Body of pancreas (tissue), 4 donors: Measurements from ENCODE around the gene TMEM117. TPM values are rescaled to one million over a fixed set of nuclear protein-coding genes. Genes with fewer than 3 reads are reported as not detected.

Experiments used
- ATAC-seq: fragments of 150-250 bp; one replicate; pipeline ENCODE4 v1.9.1; 2016
- DNase-seq, 4 donors: peaks; one replicate each; pipeline ENCODE4 v3.0.0-alpha.2; 2019
- H3K27ac ChIP-seq, 4 donors: fragments of 200-600 bp; sonication (generic); 1 replicate in 3 of 4; 2 replicates in 1 of 4; pipeline versions ENCODE4 v1.5.1 to v1.6.1; 2016 to 2019; ENCODE audit warnings: mild to moderate bottlenecking in 1 of 4, mixed read lengths in 1 of 4, moderate library complexity in 1 of 4
- H3K27me3 ChIP-seq, 2 donors: fragments of 200-600 bp; sonication (generic); one replicate each; pipeline ENCODE4 v1.6.0; 2016; ENCODE audit warnings: mild to moderate bottlenecking in 1 of 2
- H3K36me3 ChIP-seq, 2 donors: fragments of 200-600 bp; sonication (generic); replicated peaks in 1 of 2; 2 replicates each; pipeline ENCODE4 v1.5.1; 2016; ENCODE audit warnings: low read depth in 2 of 2; ENCODE audit not compliant: insufficient read depth in 1 of 2
- H3K4me1 ChIP-seq: fragments of 200-600 bp; sonication (generic); one replicate; pipeline ENCODE4 v1.6.0; 2016
- H3K4me3 ChIP-seq, 2 donors: fragments of 200-600 bp; sonication (generic); 1 replicate in 1 of 2; 2 replicates in 1 of 2; pipeline ENCODE4 v1.5.1; 2016 to 2019
- H3K9me3 ChIP-seq, 3 donors: fragments of 200-600 bp; sonication (generic); 1 replicate in 2 of 3; 2 replicates in 1 of 3; pipeline ENCODE4 v1.5.1; 2016
- CTCF ChIP-seq, 7 experiments: fragments of 450-650 bp in 4 of 7; fragments of 200-600 bp in 3 of 7; sonication (generic) in 3 of 7; IDR thresholded peaks; one replicate each; pipeline ENCODE4 v1.5.1; 2016 to 2019; ENCODE audit warnings: antibody characterized with exemption in 7 of 7
- POLR2A ChIP-seq, 3 donors: fragments of 450-650 bp; IDR thresholded peaks; one replicate each; pipeline ENCODE4 v1.6.1; 2016; ENCODE audit warnings: antibody characterized with exemption in 3 of 3, mild to moderate bottlenecking in 2 of 3
- WGBS, 2 donors: methylation state at CpG; one replicate each; pipeline ENCODE4 v1.1.5; 2017; 5-methylcytosine and 5-hydroxymethylcytosine counted together
- intact Hi-C: fragments of 100-400 bp; cut with DNase I; formaldehyde crosslinking; loops from one replicate; pipeline ENCODE4 v1.15.1; 2023
- total RNA-seq, 2 donors: library from RNA; depleted of rRNA; stranded (reverse); fragments of >200 nt; gene quantifications; one replicate each; pipeline ENCODE4 v1.1.0, GENCODE V29; 2016

TMEM117 gene
- total RNA-seq, 2 donors from 2014 or later = 19.2 to 23.4 TPM

- Histone ChIP-seq H3K4me1 (no peaks in the 10 kb centered on the region), H3K27ac (no peak overlapping the region), H3K36me3 (no peaks in the 10 kb centered on the region), H3K27me3 (no peaks in the 10 kb centered on the region), H3K4me3 (no peak overlapping the region), H3K9me3 (no peaks in the 10 kb centered on the region)
- TF ChIP-seq POLR2A (IDR thresholded peaks at IDR 0.05) (no peak), CTCF (IDR thresholded peaks at IDR 0.05) (no peak)
- 87 to 93% methylated on average over 3 of the region's 3 CpGs for WGBS, 2 donors
- DNase-seq = no peak
- no peak for ATAC-seq
- intact Hi-C loops = no loop called here
Measured at GRCh38 chr12:43826681-43827080, 9.2 kb upstream of the TMEM117 start.

GRCh38 chr12:43827093-43827492 lies 8.8 kb upstream of the TMEM117 start:
- H3K9me3 ChIP-seq = no peaks in the 10 kb centered on the region
- 77 to 92% methylated on average over 1 of the region's 1 CpG for WGBS, 2 donors
- H3K4me1 ChIP-seq = no peaks in the 10 kb centered on the region
- DNase-seq (no peak), ATAC-seq (no peak)
- intact Hi-C loops = no loop called here
- no peak overlapping the region for H3K27ac ChIP-seq
- H3K4me3 ChIP-seq = no peak overlapping the region
- H3K36me3 ChIP-seq = no peaks in the 10 kb centered on the region
- H3K27me3 ChIP-seq = no peaks in the 10 kb centered on the region
- TF ChIP-seq CTCF (IDR thresholded peaks at IDR 0.05) (no peak), POLR2A (IDR thresholded peaks at IDR 0.05) (no peak)

GRCh38 chr12:43832463-43833168 lies 3.3 kb upstream of the TMEM117 start:
- Histone ChIP-seq H3K4me3 (no peak overlapping the region), H3K27ac (no peak overlapping the region), H3K4me1 (peaks cover 18% of the 10 kb centered on the region), H3K27me3 (no peaks in the 10 kb centered on the region), H3K36me3 (no peaks in the 10 kb centered on the region), H3K9me3 (no peaks in the 10 kb centered on the region)
- 62 to 72% methylated on average over 4 of the region's 4 CpGs for WGBS, 2 donors
- DNase-seq (no peak), ATAC-seq (no peak)
- intact Hi-C loops = no loop called here
- TF ChIP-seq CTCF (IDR thresholded peaks at IDR 0.05) = no peak
- TF ChIP-seq POLR2A (IDR thresholded peaks at IDR 0.05) = no peak

DNA sequence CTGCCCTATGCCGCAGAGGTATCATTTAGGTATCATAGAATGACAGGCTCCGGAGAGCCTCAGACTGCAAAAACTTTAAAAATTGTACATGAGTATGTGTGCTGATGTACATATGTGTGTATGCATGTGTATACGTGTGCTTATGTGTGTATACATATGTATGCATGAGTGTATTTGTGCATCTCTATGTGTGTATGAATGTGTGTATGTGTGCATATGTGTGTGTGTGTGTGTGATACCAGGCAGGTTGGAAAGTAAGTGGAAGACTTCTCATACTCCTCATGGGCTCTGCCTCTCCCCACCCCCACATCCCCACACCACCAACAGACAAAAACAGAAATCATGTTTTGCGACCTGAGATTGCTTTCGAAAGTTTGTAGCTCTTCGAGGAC lies 621 bp upstream of the TMEM117 start:
- ATAC-seq = peak; percentile 4
- no peak for TF ChIP-seq CTCF (IDR thresholded peaks at IDR 0.05)
- no peak for TF ChIP-seq POLR2A (IDR thresholded peaks at IDR 0.05)
- intact Hi-C loops = no loop called here

DNA sequence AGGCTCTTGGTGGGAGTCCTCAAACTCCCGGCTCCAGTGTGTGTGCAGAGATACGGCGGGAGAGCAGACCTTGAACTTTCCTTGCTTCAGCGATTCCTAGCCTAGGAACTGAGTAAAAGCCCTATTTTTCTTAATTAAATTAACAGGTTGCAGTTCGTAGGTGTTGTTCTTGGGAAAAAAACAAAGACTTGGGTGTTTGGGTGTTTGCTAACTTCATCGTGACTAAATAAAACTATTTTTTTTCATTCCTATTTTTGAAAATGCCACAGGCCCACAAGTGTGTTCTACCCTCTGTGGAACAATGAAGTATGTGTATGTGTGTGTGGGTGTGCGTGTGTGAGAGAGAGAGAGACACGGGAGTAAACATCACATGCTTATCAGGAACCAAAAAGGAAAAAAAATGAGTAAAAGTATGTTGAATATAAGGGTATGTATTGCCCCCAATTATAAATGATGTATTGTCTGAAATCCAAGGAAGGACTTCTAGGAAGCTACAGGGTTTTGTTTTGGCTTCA lies 651 bp downstream of the TMEM117 start:
- peak overlapping the region; percentile 20 to 56 for H3K4me3 ChIP-seq
- no peaks in the 10 kb centered on the region for H3K9me3 ChIP-seq
- no peaks in the 10 kb centered on the region for H3K36me3 ChIP-seq
- peak; percentile 15 to 39 (median 20) for DNase-seq
- peak; percentile 31 for ATAC-seq
- intact Hi-C loops = no loop called here
- peaks cover 22% of the 10 kb centered on the region for H3K4me1 ChIP-seq
- H3K27me3 ChIP-seq = no peaks in the 10 kb centered on the region
- 0% methylated on average over 8 of the region's 8 CpGs for WGBS, 2 donors
- H3K27ac ChIP-seq = peak overlapping the region; percentile 82 to 96 (median 94)
- TF ChIP-seq CTCF (IDR thresholded peaks at IDR 0.05) (no peak), POLR2A (IDR thresholded peaks at IDR 0.05) (peak in 2 of 3 donors; percentile 44 to 58)

More for the DNA sequence above, 621 bp upstream of the TMEM117 start:
- Histone ChIP-seq H3K9me3 (no peaks in the 10 kb centered on the region), H3K27ac (peak overlapping the region; percentile 82 to 96 (median 94)), H3K4me3 (peak overlapping the region; percentile 20 to 37), H3K4me1 (peaks cover 22% of the 10 kb centered on the region), H3K36me3 (no peaks in the 10 kb centered on the region), H3K27me3 (no peaks in the 10 kb centered on the region)
- DNase-seq = no peak
- 41% methylated on average over 6 of the region's 6 CpGs for WGBS, 2 donors
